ENCODE measurements around the gene BAG3. TPM values are rescaled to one million over a fixed set of nuclear protein-coding genes. Genes with fewer than 3 reads are reported as not detected.
A peak's percentile ranks its signal among the peaks of the same experiment; 100 is the strongest.
"Not testable (repeated sequence)": the region's sequence is repeated elsewhere in the genome, so short reads cannot be mapped to it uniquely, and the experiment has no call there.

BAG3 gene
- polyA plus RNA-seq, 10 donors, result 30.9 to 45.0 (median 39.6) TPM

- no peak for DNase-seq
These were observed 13.5 kb upstream of the BAG3 start for GRCh38 chr10:119637631-119638030.

- DNase-seq, result no peak
These were observed 12.2 kb upstream of the BAG3 start for GRCh38 chr10:119638982-119639381.

GRCh38 chr10:119640384-119640783 lies 10.8 kb upstream of the BAG3 start:
- no peak for DNase-seq

GRCh38 chr10:119640875-119641526 lies 10.2 kb upstream of the BAG3 start:
- no peak for DNase-seq

- no peak for DNase-seq
These were observed 8.5 kb upstream of the BAG3 start for GRCh38 chr10:119642556-119643111.

GRCh38 chr10:119643306-119644204 lies 7.6 kb upstream of the BAG3 start:
- no peak for DNase-seq

- no peak for DNase-seq
These were observed 6.9 kb upstream of the BAG3 start for GRCh38 chr10:119644205-119644814.

- no peak for DNase-seq
These were observed 6.2 kb upstream of the BAG3 start for GRCh38 chr10:119644994-119645393.

- DNase-seq, result no peak
These were observed 1.1 kb upstream of the BAG3 start for GRCh38 chr10:119650062-119650461.

GRCh38 chr10:119651514-119652360 lies 557 bp downstream of the BAG3 start:
- DNase-seq, result peak in 1 of 3 donors; percentile 84

- DNase-seq, result peak; percentile 68 to 83 (median 70)
These were observed 1.2 kb downstream of the BAG3 start for GRCh38 chr10:119652361-119652730.

GRCh38 chr10:119653209-119653608 lies 2.0 kb downstream of the BAG3 start:
- no peak for DNase-seq

- DNase-seq, result no peak
These were observed 2.7 kb downstream of the BAG3 start for GRCh38 chr10:119653916-119654315.

GRCh38 chr10:119654540-119654939 lies 3.4 kb downstream of the BAG3 start:
- DNase-seq, result no peak

GRCh38 chr10:119655566-119656001 lies 4.4 kb downstream of the BAG3 start:
- peak in 2 of 3 donors; percentile 43 to 52 for DNase-seq

- DNase-seq, result no peak
These were observed 5.6 kb downstream of the BAG3 start for GRCh38 chr10:119656760-119657159.

GRCh38 chr10:119657725-119658124 lies 6.5 kb downstream of the BAG3 start:
- DNase-seq, result no peak

- peak in 1 of 3 donors; percentile 64 for DNase-seq
These were observed 7.1 kb downstream of the BAG3 start for GRCh38 chr10:119658274-119658673.

- no peak for DNase-seq
These were observed 8.8 kb downstream of the BAG3 start for GRCh38 chr10:119659951-119660350.

- DNase-seq, result not testable (repeated sequence)
These were observed 11.0 kb downstream of the BAG3 start for GRCh38 chr10:119662076-119662605.

Data from muscle of back (tissue), 11 donors.